GM11168 (cell line): ENCODE results near the gene SAMD4A.
"Not testable (repeated sequence)": the region's sequence is repeated elsewhere in the genome, so short reads cannot be mapped to it uniquely, and the experiment has no call there.

Experiments
- in situ Hi-C: fragments of 300-500 bp; cut with MboI; formaldehyde crosslinking; loops from one replicate; pipeline ENCODE4 v1.12.0; 2022; ENCODE audit warnings: low sequenced_read_pairs; ENCODE audit not compliant: unreplicated experiment

The SAMD4A gene

DNA sequence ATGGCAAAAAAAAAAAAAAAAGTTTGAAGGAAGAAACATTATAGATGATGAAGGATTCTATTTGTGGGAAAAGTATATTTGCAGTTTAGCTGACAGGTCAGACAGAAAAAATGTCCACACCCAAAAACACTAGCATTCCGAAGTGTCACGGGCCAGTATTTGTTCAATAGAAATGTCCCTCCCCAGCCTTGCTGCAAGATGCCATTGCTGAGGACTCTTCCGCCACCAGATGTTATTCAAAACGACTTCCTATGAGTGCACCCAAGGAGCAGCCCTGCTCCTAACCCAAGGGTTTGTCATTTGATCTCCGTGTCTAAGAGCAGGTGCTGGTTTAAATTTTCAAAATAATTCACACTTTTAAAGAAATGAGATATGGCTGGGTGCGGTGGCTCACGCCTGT lies 172.6 kb downstream of the SAMD4A start:
- in situ Hi-C loops: no loop called here

DNA sequence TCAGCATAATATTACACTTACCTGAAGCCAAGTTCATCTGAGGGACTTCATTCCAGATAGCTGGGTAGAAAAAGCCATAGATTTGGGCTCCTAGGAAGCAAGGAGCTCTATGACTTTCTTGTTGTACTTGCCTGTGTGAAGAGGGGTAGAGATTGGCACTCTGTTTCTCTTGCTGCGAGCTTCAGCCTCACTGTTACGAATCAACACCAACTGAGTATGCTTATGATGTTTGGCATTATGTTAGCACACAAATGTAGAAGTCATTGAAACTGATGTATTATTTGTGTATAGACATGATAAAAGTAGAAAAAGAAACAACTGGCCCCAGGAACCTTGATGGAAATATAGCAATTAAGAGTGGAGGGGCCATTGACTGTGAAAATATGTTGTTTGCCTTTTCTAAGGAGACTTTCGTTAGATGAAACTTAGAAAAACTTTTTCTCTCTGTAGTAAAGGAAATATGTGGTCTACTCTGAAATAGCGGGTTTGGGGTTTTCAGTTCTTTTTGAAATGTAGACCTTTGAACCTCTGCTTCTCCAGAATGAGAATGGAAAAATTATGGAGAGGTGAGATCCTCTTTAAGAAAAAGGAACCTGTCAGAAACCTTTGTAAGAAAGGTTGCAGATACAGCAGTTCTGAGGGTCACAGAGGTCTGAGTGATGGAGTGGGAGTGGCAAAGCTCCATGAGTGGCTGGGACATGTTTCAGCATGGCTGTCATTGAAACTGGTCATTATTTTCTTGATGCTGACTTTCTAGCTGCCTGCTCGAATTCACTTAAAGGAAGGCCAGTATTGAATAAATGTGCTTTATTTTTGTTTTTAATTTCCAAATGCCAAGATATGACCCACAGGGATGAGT lies 175.8 kb downstream of the SAMD4A start:
- in situ Hi-C loops: no loop called here

DNA sequence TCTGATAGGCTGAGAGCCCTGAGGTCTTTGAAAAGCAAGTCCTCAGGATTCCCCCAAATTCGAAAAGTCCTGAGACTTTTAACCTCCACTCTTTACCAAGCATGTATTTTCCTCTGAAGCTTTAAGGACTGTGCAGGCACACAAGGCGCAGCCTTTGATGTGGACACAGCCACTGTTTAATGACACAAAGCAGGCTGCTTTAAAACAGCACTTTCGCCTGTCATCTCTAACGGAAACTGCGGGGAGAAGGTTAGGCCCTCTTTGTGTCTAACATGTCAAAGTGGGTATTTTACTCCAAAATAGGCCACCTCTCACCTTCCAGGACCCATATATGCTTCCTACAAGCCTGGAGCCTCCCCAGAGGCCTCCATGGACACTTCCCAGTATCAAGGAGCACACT lies 176.5 kb downstream of the SAMD4A start:
- in situ Hi-C loops: no loop called here

DNA sequence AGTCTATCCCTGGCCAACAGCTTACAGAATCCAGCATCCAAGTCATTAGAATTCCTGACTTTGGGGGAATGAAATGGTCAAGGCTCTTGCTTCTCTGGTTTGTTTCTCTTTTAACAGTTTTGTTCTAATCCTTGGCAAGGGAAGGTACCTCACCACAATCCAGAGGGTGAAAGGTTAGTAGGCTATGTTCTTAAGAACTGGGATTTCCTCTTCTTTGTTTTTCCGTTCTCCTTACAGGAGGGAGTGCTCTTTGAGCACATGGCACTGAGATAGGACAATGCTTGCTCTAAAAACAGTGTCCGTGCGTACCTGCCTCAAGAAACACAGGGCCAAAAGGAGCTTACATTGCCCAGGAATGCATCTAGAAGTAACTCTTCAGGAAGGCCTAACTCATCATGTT lies 179.1 kb downstream of the SAMD4A start:
- in situ Hi-C loops: no loop called here

DNA sequence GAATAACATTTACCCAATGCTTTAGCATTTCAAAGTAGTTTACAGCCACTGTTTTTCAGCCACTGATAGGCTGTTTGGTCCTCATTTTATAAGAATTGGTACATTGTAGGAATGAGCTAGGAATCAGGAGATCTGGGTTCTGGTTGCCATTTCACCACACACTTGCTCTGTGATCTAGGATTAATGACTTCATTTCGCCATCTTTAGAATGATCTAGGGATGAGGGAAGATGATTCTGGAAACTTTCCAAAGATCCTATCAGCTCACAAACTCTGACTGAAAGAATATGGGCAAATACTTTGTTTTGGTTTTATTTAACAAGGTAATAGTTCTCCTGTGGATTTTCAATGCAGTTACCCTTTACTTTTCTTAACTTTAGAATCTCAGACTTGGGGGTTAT lies 180.7 kb downstream of the SAMD4A start:
- in situ Hi-C loops: no loop called here

GRCh38 chr14:54749180-54749579 lies 182.3 kb downstream of the SAMD4A start:
- in situ Hi-C loops: no loop called here

DNA sequence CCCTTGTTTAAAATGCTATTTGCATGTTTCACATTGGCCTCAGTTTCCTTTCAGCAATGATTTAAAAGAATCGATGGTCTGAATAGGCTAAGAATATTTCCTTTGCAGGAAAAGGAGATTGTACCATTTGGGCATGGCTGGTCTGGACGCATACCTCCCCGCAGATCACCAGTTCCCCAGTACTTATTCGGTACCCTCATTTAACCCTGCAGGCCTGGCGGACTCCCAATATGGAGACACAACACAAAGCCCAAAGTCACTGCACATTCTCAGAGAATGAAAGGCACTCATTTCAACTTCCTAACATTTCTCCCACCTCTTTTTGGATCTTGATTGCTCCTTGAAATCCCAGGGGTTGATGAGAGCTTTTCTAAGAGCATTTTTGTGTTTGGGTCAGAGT lies 182.8 kb downstream of the SAMD4A start:
- in situ Hi-C loops: no loop called here

DNA sequence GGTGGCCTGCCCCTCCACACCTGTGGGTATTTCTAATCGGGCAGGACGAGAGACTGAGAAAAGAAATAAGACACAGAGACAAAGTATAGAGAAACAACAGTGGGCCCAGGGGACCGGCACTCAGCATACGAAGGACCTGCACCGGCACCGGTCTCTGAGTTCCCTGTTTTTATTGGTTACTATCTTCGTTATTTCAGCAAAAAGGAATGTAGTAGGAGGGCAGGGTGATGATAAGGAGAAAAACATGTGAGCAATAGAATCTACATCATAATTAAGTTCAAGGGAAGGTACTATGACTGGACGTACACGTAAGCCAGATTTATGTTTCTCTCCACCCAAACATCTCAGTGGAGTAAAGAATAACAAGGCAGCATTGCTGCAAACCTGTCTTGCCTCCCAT lies 185.7 kb downstream of the SAMD4A start:
- in situ Hi-C loops: not testable (repeated sequence)

DNA sequence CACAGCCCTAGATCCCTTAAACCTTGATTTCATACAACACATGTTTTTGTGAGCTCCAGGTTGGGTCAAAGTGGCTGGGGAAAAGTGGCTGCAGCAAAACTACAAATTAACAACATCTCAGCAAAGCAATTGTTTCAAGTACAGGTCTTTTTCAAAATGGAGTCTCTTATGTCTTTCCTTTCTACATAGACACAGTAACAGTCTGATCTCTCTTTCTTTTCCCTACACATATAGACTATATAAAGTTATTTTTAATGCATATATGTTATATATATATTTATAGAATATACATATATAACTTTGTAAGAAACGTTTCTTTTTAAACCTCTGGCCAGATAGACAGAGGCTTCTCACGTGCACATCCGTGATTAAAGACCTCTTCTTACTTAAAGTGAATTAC lies 186.5 kb downstream of the SAMD4A start:
- in situ Hi-C loops: not testable (repeated sequence)

DNA sequence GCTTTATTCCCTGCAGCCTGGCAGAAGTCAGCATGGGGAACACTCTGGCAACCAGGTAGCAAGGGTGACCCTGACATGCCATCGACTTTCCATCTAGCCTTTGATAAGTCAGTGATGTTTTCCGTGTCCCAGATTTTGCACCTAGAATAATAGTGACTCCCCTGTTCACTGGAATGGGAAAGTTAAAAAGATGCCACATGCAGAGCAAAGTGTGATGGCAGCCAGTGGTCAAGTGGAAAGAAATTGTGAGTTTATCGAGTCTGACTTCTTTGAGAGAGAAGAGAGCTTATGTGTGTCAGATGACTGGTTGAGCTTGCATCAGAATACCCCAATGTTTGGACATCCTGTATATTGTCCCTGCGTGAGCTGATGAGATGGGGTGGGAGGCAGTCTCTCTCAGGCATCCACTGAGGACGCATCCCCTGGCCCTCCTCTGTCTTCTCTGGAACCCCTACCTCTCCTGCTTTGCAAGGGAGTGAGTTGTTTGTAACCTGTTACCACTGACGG lies 187.2 kb downstream of the SAMD4A start:
- in situ Hi-C loops: no loop called here

DNA sequence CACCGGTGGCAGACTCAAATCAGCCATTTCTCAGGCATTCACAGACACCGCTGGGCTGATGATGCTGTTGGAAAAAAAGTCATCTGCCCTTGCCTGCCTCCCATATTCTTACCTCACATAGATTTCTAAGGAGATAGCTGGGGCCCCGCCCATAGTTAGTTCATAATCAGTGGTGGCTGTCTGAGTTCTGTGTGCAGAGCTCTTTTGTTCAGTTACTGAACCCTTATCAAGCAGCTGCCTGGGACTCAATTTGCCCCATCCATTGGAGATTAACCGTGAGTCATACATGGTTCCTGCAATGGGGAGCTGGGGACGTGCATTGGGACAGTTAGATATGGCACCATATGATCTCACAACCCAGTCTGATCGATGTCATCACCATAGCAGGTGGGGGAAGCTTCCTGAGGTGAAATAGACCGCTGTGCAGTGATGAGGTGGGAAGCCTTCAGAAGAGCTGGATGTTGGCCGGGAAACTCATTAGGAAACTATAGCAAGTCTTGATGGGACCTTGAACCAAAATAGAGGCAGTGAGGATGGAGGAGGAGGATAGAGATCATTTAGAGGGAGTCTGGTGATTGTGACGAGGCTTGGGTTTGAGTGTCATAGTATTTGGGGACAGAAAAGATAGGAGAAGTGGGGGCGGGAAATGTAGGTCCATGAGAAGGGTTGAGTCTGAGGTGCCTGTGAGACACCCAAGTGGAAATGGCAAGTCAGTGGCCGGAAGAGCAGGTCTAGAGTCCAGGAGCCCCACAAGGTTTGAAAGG lies 187.9 kb downstream of the SAMD4A start:
- in situ Hi-C loops: no loop called here

GRCh38 chr14:54756656-54757392 lies 189.9 kb downstream of the SAMD4A start:
- in situ Hi-C loops: no loop called here

DNA sequence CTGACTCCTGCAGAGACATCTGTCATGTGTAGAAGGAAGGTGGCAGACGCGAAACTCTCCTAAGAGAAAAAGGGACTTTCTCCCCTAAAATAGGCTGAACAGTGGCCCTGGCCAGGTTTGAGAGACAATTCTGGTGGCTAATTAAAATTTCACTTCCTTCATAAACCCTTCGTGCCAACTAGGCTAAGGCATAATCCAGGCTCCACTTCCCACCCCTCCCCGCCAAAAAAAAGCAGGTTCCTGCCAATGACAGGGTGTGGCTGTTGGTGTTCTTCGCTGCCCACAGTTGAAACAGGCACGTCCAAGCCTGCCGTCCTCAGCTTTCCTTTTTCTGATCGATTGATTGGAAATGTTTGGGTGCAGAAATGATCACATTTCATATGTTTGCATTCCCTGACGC lies 191.1 kb downstream of the SAMD4A start:
- in situ Hi-C loops: no loop called here

GRCh38 chr14:54759982-54760585 lies 193.2 kb downstream of the SAMD4A start:
- in situ Hi-C loops: no loop called here

DNA sequence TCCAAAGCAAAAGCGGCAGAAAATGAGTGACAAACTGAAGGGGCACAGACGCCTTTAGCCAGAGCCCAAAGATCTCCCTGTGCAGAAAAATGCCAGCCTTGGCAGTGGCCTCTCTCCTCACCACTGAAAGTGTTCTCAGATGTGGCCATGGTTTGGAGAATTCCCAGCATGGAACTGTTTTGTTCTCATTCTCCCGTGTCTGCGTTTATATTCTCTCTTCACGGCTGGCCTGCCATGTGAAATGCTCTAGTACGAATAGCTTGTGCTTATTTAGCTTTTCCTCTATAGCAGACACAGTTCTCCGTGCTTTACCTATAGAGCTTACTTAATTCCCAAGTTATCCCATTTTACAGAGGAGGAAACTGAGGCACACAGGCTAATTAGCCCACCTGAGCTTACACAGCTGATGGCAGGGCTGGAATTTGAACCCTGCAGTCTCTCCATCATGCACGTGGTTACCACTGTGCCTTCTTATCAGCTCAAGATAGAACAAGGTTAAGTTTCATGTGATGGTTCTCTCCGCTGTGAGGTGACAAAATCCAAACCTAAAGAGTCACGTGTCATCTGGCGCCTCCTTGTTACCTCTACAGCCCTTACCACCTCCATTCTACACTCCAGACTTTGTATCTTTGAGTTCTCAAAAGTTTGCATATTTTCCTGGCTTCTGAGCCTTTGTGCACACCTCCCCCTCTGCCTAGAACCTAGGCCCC lies 194.1 kb downstream of the SAMD4A start:
- in situ Hi-C loops: no loop called here

- in situ Hi-C loops: no loop called here
Measured at GRCh38 chr14:54761835-54762234, 194.9 kb downstream of the SAMD4A start.

- in situ Hi-C loops: no loop called here
Measured at GRCh38 chr14:54762296-54762695, 195.4 kb downstream of the SAMD4A start.

- in situ Hi-C loops: no loop called here
Measured at GRCh38 chr14:54763761-54764160, 196.8 kb downstream of the SAMD4A start.

DNA sequence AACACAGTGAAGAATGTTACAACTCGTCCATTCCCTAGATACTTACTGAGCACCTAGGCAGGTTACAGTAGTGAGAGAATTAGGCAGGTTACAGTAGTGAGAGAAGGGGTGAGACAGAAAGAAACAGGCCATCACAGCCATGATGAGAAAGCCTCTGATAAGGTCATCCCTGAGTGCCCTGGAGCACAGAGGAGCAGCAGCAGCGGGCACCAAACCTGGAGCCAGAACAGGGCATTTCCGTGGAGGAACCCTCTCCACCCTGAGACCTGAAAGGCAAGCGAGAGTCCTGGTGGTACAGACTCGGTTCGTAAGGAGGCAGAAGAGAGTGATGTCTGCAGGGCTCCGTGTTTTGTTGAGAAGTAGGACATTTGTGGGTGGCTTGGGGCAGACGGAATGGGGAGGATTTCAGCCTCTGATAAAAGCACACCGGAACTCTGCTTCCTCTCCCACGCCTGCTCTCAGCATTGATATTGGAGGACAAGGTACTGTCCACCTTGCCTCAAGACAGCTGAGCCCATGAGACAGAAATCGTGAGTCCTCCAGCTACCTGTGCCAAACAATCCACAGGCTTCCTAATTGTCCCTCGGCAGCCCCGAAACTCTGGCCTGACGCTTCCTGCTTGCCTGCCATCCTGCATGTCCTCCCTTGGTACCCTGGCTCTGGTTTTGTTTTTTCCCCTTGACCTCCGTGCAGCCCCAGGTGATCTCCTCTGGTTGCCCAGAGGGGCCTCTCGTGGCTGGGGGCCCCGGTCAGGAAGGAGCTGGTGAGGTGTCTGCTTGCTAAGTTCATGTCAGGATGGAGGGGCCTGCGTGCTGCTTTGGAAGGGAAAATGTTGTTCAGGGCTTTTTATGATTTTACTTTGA lies 199.6 kb downstream of the SAMD4A start:
- in situ Hi-C loops: no loop called here
